Thoracic aorta (tissue), 2 donors: Measurements from ENCODE around the gene SCAMP4. TPM values are rescaled to one million over a fixed set of nuclear protein-coding genes. Genes with fewer than 3 reads are reported as not detected.
"Not testable (repeated sequence)": the region's sequence is repeated elsewhere in the genome, so short reads cannot be mapped to it uniquely, and the experiment has no call there.

Source experiments
- ATAC-seq: fragments of 150-250 bp; one replicate; pipeline ENCODE4 v1.8.0; 2017; ENCODE audit warnings: low read depth; ENCODE audit not compliant: insufficient number of reproducible peaks, low FRiP score
- DNase-seq: peaks from one replicate; pipeline ENCODE4 v3.0.0-alpha.2; 2020; ENCODE audit warnings: low spot score
- H3K27ac ChIP-seq, 2 donors: fragments of 200-600 bp; sonication (generic); 1 replicate in 1 of 2; 2 replicates in 1 of 2; pipeline ENCODE4 v1.5.1; 2016; ENCODE audit warnings: mild to moderate bottlenecking in 2 of 2, moderate library complexity in 2 of 2
- H3K27me3 ChIP-seq: fragments of 200-600 bp; sonication (generic); replicated peaks from 2 replicates; pipeline ENCODE4 v1.6.0; 2016; ENCODE audit warnings: mild to moderate bottlenecking; ENCODE audit not compliant: insufficient read depth
- H3K36me3 ChIP-seq: fragments of 200-600 bp; sonication (generic); one replicate; pipeline ENCODE4 v1.5.1; 2016
- H3K4me1 ChIP-seq, 2 donors: fragments of 200-600 bp; sonication (generic); 1 replicate in 1 of 2; 2 replicates in 1 of 2; pipeline versions ENCODE4 v1.5.1 to v1.6.0; 2016; ENCODE audit warnings: low read depth in 2 of 2, mild to moderate bottlenecking in 1 of 2; ENCODE audit not compliant: control insufficient read depth in 1 of 2
- H3K4me3 ChIP-seq: fragments of 200-600 bp; sonication (generic); 2 replicates; pipeline ENCODE4 v1.5.1; 2016; ENCODE audit warnings: mild to moderate bottlenecking
- H3K9me3 ChIP-seq: fragments of 200-600 bp; sonication (generic); 2 replicates; pipeline ENCODE4 v1.5.1; 2016
- total RNA-seq, 2 donors: library from RNA; depleted of rRNA; stranded (reverse); fragments of >200 nt; gene quantifications; one replicate each; pipeline versions ENCODE4 v1.1.0 to v1.2.3, GENCODE V29; 2016
- TF ChIP-seq, protein P1 (sequence below): fragments of 200-600 bp; sonication (generic); IDR thresholded peaks from one replicate; pipeline ENCODE4 v1.5.1; 2019; ENCODE audit warnings: antibody characterized with exemption

The SCAMP4 gene
- total RNA-seq, 2 donors from 2014 or later, result 44.1 to 73.7 TPM

DNA sequence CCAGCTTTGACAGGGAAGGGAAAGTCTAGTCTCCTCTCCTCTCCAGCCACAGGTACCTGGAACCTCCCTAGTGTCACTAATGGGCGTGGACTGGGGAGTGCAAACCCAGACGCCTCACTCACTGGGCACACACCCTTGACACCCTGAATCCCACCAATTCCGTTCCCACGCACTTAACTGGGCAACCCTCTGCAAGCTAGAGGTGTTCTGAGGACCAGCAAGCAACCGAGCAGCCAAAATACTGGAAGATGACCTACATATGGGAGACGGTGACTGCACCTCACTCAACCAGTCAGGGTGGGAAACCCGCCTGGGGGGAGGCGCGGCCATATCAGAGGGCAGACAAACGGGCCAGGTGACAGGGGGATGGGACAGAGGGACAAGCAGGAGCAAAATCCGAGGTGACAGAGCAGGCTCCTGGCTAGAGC lies 20.9 kb upstream of the SCAMP4 start:
- Histone ChIP-seq H3K27ac (peak overlapping the region in 1 of 2 donors; percentile 70), H3K36me3 (no peaks in the 10 kb centered on the region), H3K9me3 (no peaks in the 10 kb centered on the region), H3K27me3 (no peaks in the 10 kb centered on the region), H3K4me3 (peak overlapping the region; percentile 95), H3K4me1 (peaks cover 17 to 42% of the 10 kb centered on the region in 2 donors)
- DNase-seq (no peak), ATAC-seq (no peak)
- TF ChIP-seq, protein P1, sequence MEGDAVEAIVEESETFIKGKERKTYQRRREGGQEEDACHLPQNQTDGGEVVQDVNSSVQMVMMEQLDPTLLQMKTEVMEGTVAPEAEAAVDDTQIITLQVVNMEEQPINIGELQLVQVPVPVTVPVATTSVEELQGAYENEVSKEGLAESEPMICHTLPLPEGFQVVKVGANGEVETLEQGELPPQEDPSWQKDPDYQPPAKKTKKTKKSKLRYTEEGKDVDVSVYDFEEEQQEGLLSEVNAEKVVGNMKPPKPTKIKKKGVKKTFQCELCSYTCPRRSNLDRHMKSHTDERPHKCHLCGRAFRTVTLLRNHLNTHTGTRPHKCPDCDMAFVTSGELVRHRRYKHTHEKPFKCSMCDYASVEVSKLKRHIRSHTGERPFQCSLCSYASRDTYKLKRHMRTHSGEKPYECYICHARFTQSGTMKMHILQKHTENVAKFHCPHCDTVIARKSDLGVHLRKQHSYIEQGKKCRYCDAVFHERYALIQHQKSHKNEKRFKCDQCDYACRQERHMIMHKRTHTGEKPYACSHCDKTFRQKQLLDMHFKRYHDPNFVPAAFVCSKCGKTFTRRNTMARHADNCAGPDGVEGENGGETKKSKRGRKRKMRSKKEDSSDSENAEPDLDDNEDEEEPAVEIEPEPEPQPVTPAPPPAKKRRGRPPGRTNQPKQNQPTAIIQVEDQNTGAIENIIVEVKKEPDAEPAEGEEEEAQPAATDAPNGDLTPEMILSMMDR, result no peak

DNA sequence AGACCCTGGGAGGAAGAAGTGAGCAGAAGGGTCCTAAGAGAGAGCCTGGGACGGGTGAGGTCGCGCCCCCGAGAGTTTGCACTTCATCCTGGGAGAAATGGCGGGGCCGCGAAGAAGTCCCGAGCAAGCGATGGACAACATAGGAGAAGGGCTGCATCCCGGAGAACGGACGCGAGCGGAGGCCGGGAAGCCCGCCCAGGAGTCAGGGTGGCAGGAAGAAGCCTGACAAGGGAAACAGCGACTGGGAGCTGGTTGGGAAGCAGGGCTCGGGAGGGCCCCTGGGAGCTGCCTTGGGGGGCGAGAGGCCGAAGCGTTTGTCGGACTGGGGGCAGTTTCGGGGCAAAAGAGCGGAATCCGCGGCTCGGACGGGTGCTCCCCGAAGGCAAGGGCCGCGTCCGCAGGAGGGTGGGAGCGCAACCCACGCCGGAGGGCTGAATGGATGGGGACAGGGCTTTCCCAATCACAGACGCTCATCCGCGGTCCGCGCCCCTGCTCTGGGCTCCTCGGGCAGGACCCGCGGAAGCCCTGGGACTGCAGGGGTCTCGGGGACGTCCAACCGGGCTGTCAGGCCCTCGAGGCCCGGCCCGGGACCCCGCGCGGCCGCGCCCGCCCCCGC lies 20.4 kb upstream of the SCAMP4 start:
- TF ChIP-seq, protein P1, result no peak
- DNase-seq, result no peak

DNA sequence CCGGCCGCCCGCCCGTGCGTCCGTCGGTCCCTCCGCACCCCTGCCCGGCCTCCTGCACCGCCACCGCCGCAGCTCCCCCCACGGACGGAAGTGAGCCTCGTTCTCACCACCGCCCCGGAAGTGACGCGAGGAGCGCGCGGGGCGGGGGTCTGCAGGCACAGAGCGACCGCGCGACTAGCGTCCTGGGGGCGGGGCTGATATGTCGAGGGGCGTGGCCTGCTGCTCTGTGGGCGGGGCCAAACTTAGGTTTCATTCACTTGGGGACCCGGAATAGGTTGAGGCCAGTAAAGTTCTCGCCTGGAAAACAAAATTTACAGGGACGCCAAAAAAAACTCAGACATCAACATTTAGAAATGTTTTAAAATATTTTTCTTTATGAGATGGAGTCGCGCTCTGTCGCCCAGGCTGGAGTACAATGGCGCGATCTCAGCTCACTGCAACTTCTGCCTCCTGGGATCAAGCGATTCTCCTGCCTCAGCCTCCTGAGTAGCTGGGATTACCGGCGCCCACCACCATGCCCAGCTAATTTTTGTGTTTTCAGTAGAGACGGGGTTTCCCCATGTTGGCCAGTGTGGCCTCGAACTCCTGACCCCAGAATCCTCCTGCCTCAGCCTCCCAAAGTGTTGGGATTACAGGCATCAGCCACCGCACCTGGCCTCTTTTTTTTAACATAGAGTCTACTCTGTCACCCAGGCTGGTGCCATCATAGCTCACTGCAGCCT lies 19.6 kb upstream of the SCAMP4 start, which contains the start of gene ABHD17A:
ABHD17A (minus strand) TSS at position 99 of the 722 bp plus-strand sequence. CDS start 3,930 bp downstream, outside the sequence.
- Histone ChIP-seq H3K4me3 (peak within 1 kb of the TSS; percentile 95), H3K27ac (peak within 1 kb of the TSS; percentile 56 to 70), H3K4me1 (peaks cover 17 to 41% of the 10 kb centered on the region in 2 donors)
- H3K9me3 ChIP-seq, H3K27me3 ChIP-seq, H3K36me3 ChIP-seq: not testable (repeated sequence)
- peak; percentile 72 for DNase-seq
- peak; percentile 65 for ATAC-seq

More for the DNA sequence above, 20.4 kb upstream of the SCAMP4 start:
- Histone ChIP-seq H3K4me3 (peak overlapping the region; percentile 95), H3K36me3 (no peaks in the 10 kb centered on the region), H3K27ac (peak overlapping the region; percentile 56 to 70), H3K27me3 (no peaks in the 10 kb centered on the region), H3K9me3 (no peaks in the 10 kb centered on the region), H3K4me1 (peaks cover 17 to 42% of the 10 kb centered on the region in 2 donors)
- no peak for ATAC-seq

DNA sequence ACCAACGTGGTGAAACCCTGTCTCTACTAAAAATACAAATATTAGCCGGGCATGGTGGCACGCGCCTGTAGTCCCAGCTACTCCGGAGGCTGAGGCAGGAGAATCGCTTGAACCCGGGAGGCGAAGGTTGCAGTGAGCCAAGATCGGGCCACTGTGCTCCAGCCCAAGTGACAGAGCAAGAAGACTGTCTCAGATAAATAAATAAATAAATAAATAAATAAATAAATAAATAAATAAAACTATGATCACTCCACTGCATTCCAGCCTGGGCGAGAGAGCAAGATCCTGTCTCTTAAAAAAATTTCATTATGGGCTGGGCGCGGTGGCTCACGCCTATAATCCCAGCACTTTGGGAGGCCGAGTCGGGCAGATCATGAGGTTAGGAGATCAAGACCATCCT lies 18.8 kb upstream of the SCAMP4 start:
- not testable (repeated sequence) for H3K9me3 ChIP-seq, H3K36me3 ChIP-seq, H3K27me3 ChIP-seq, H3K4me3 ChIP-seq, ATAC-seq, DNase-seq, H3K27ac ChIP-seq
- H3K4me1 ChIP-seq, result peaks cover 17 to 35% of the 10 kb centered on the region in 2 donors

DNA sequence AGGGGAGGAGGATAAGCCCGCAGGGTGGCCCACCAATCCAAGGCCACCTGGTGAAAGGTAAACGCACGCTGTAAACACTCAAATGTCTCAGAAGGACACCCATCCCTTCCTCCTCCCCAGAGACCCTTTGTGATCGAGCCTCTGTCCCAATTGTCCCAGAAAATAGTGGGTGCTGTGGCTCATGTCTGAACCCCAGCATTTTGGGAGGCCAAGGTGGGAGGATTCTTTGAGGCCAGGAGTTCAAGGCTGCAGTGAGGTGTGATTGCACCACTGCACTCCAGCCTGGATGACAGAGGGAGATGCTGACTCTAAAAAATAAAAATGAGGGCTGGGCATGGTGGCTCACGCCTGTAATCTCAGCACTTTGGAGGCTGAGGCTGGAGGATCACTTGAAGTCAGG lies 16.8 kb upstream of the SCAMP4 start:
- TF ChIP-seq, protein P1, result no peak
- Histone ChIP-seq H3K9me3 (no peaks in the 10 kb centered on the region), H3K4me1 (peaks cover 11 to 19% of the 10 kb centered on the region in 2 donors), H3K4me3 (no peak overlapping the region), H3K27me3 (no peaks in the 10 kb centered on the region), H3K27ac (no peak overlapping the region), H3K36me3 (no peaks in the 10 kb centered on the region)
- ATAC-seq, result no peak
- DNase-seq, result no peak

DNA sequence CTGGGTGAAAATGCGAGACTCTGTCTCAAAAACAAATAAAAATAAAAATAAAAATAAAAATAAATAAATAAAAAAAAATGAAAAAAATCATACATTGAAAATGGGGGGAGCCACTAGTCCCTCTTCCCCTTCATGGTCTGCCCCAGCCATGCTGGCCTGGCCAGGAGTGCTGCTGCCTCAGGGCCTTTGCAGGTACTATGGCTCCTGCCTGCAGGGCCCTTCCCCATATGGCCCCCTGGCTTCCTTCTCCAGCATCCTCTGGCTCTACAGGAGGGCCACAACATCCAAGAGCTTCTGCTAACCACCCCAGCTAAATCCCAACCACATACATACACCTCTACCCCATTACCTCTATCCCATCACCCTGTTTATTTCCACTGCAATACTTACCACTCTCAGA lies 15.3 kb upstream of the SCAMP4 start:
- Histone ChIP-seq H3K9me3 (no peaks in the 10 kb centered on the region), H3K27ac (no peak overlapping the region), H3K4me1 (peaks cover 0 to 5% of the 10 kb centered on the region in 2 donors), H3K36me3 (no peaks in the 10 kb centered on the region), H3K27me3 (no peaks in the 10 kb centered on the region), H3K4me3 (no peak overlapping the region)
- TF ChIP-seq, protein P1, result no peak
- ATAC-seq (no peak), DNase-seq (no peak)
